Mesendoderm (in vitro differentiated cells): ENCODE results near the gene SLC12A1. TPM values are rescaled to one million over a fixed set of nuclear protein-coding genes. Genes with fewer than 3 reads are reported as not detected.

Experiments used
- DNase-seq: peaks from one replicate; pipeline ENCODE4 v3.0.0; 2013
- H2AK5ac ChIP-seq: 2 replicates; pipeline ENCODE4 v1.6.1; 2013; ENCODE audit warnings: low read length, inconsistent platforms
- H2BK120ac ChIP-seq: 2 replicates; pipeline ENCODE4 v1.6.1; 2013; ENCODE audit warnings: low read depth, mild to moderate bottlenecking, low read length, moderate library complexity, mixed read lengths
- H2BK15ac ChIP-seq: replicated peaks from 2 replicates; pipeline ENCODE4 v1.6.1; 2013; ENCODE audit warnings: low read depth, mild to moderate bottlenecking, moderate library complexity
- H2BK5ac ChIP-seq: 2 replicates; pipeline ENCODE4 v1.6.1; 2013; ENCODE audit warnings: low read length, inconsistent platforms
- H3K18ac ChIP-seq: 2 replicates; pipeline ENCODE4 v1.6.1; 2013; ENCODE audit warnings: mild to moderate bottlenecking, low read length, mixed read lengths
- H3K23ac ChIP-seq: one replicate; pipeline ENCODE4 v1.6.1; 2013; ENCODE audit warnings: low read length
- H3K27ac ChIP-seq: 2 replicates; pipeline ENCODE4 v1.5.1; 2013; ENCODE audit warnings: low read depth, mild to moderate bottlenecking, inconsistent platforms, low read length, moderate library complexity
- H3K27me3 ChIP-seq: 2 replicates; pipeline ENCODE4 v1.6.1; 2013; ENCODE audit warnings: low read length, control low read depth, mild to moderate bottlenecking, inconsistent platforms; ENCODE audit not compliant: insufficient read depth, poor library complexity
- H3K36me3 ChIP-seq: 2 replicates; pipeline ENCODE4 v1.6.1; 2013; ENCODE audit warnings: low read length, inconsistent platforms; ENCODE audit not compliant: control insufficient read depth, insufficient read depth
- H3K4ac ChIP-seq: one replicate; pipeline ENCODE4 v1.6.1; 2013; ENCODE audit warnings: low read depth, mild to moderate bottlenecking, low read length, moderate library complexity
- H3K4me1 ChIP-seq: 2 replicates; pipeline ENCODE4 v1.6.1; 2013; ENCODE audit warnings: low read depth, low read length, inconsistent platforms; ENCODE audit not compliant: control insufficient read depth
- H3K4me2 ChIP-seq: 2 replicates; pipeline ENCODE4 v1.6.1; 2013; ENCODE audit warnings: low read length
- H3K4me3 ChIP-seq: 2 replicates; pipeline ENCODE4 v1.5.1; 2013; ENCODE audit warnings: mild to moderate bottlenecking, low read length
- H3K56ac ChIP-seq: one replicate; pipeline ENCODE4 v1.6.1; 2013; ENCODE audit warnings: low read length
- H3K79me1 ChIP-seq: 2 replicates; pipeline ENCODE4 v1.6.1; 2013; ENCODE audit warnings: low read length, inconsistent platforms
- H3K79me2 ChIP-seq: 2 replicates; pipeline ENCODE4 v1.6.1; 2013; ENCODE audit warnings: mild to moderate bottlenecking, low read length; ENCODE audit not compliant: control insufficient read depth, insufficient read depth
- H3K9ac ChIP-seq: 2 replicates; pipeline ENCODE4 v1.6.1; 2013; ENCODE audit warnings: low read length, inconsistent platforms
- H4K5ac ChIP-seq: one replicate; pipeline ENCODE4 v1.6.1; 2013; ENCODE audit warnings: low read length
- H4K8ac ChIP-seq: one replicate; pipeline ENCODE4 v1.6.1; 2013; ENCODE audit warnings: low read depth, mild to moderate bottlenecking, control low read depth, low read length, moderate library complexity
- WGBS: extraction: QIAGEN DNeasy Blood & Tissue Kit; methylation state at CpG from one replicate; pipeline ENCODE4 v1.1.7; 2013; ENCODE audit warnings: low lambda C conversion rate, missing lambda C conversion rate; ENCODE audit not compliant: insufficient coverage; ENCODE audit errors: extremely low coverage; 5-methylcytosine and 5-hydroxymethylcytosine counted together
- polyA plus RNA-seq, 2 experiments: library from polyadenylated mRNA; stranded (reverse); fragments of 200-250 nt; gene quantifications; one replicate each; pipeline ENCODE4 v1.2.3, GENCODE V29; 2013

Gene SLC12A1
- polyA plus RNA-seq (2013, experiment 1 of 2), result 0.34 TPM
- polyA plus RNA-seq (2013, experiment 2 of 2), result 0.35 TPM

GRCh38 chr15:48205981-48206380 is at the start of gene SLC12A1:
SLC12A1 (plus strand) TSS chr15:48206302; CDS start chr15:48207720, 1,418 bp downstream.
- H3K79me2 ChIP-seq, result no peaks in the 10 kb centered on the region
- no peak within 1 kb of the TSS for H2BK15ac ChIP-seq
- H2BK120ac ChIP-seq, result no peak within 1 kb of the TSS
- H3K36me3 ChIP-seq, result no peaks in the 10 kb centered on the region
- H3K9ac ChIP-seq, result no peak within 1 kb of the TSS
- H2BK5ac ChIP-seq, result no peak within 1 kb of the TSS
- H3K4me2 ChIP-seq, result no peak within 1 kb of the TSS
- no peak within 1 kb of the TSS for H3K27ac ChIP-seq
- no peak within 1 kb of the TSS for H3K4me3 ChIP-seq
- no peaks in the 10 kb centered on the region for H3K79me1 ChIP-seq
- DNase-seq, result no peak
- H2AK5ac ChIP-seq, result no peak within 1 kb of the TSS
- no peak within 1 kb of the TSS for H4K5ac ChIP-seq
- no peak within 1 kb of the TSS for H3K4ac ChIP-seq
- no peak within 1 kb of the TSS for H3K23ac ChIP-seq
- no peak within 1 kb of the TSS for H3K56ac ChIP-seq
- no peaks in the 10 kb centered on the region for H3K27me3 ChIP-seq
- H4K8ac ChIP-seq, result no peak within 1 kb of the TSS
- H3K4me1 ChIP-seq, result no peaks in the 10 kb centered on the region
- no CpG with 5 or more reads among the region's 1 CpG for WGBS
- H3K18ac ChIP-seq, result no peak within 1 kb of the TSS

- Histone ChIP-seq H3K4ac (no peak overlapping the region), H3K36me3 (no peaks in the 10 kb centered on the region), H3K4me1 (no peaks in the 10 kb centered on the region), H2AK5ac (no peak overlapping the region), H2BK120ac (no peak overlapping the region), H4K5ac (no peak overlapping the region), H3K4me3 (no peak overlapping the region), H3K23ac (no peak overlapping the region), H3K4me2 (no peak overlapping the region), H4K8ac (no peak overlapping the region), H2BK5ac (no peak overlapping the region), H3K27ac (no peak overlapping the region), H3K79me2 (peaks cover 5% of the 10 kb centered on the region), H3K9ac (no peak overlapping the region), H3K79me1 (no peaks in the 10 kb centered on the region), H3K27me3 (no peaks in the 10 kb centered on the region), H3K18ac (no peak overlapping the region), H2BK15ac (no peak overlapping the region), H3K56ac (no peak overlapping the region)
- no peak for DNase-seq
- WGBS, result no CpG with 5 or more reads among the region's 3 CpGs
Observed at GRCh38 chr15:48168616-48169015, 37.5 kb upstream of the SLC12A1 start.

DNA sequence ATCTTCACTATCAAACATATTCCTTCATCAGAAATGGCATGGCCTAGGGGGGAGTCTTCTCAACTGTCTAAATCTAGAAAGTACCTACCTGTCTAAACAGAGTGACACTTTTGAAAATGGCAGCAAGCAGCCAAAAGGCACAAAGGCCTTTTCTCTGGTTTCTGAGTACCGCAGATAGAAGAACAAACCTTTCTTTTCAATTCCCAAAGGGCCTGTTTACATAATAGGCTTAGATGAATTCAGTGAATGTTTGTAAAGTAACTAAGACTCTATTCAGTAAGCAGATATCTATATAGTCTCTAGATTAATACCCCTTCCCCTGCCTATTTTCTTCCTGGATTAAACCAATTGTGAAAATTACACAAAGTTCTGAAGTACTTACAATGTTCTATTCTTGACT is 35.1 kb upstream of the SLC12A1 start:
- Histone ChIP-seq H4K5ac (no peak overlapping the region), H3K4me3 (no peak overlapping the region), H3K27ac (no peak overlapping the region), H3K79me1 (no peaks in the 10 kb centered on the region), H2BK15ac (no peak overlapping the region), H3K27me3 (no peaks in the 10 kb centered on the region), H3K56ac (no peak overlapping the region), H3K4me2 (no peak overlapping the region), H2AK5ac (no peak overlapping the region), H3K18ac (no peak overlapping the region), H3K36me3 (no peaks in the 10 kb centered on the region), H3K79me2 (peaks cover 11% of the 10 kb centered on the region), H3K23ac (no peak overlapping the region), H2BK120ac (no peak overlapping the region), H3K4me1 (no peaks in the 10 kb centered on the region), H3K4ac (no peak overlapping the region), H2BK5ac (no peak overlapping the region), H4K8ac (peak overlapping the region; percentile 13), H3K9ac (no peak overlapping the region)
- no CpG with 5 or more reads among the region's 1 CpG for WGBS
- no peak for DNase-seq

DNA sequence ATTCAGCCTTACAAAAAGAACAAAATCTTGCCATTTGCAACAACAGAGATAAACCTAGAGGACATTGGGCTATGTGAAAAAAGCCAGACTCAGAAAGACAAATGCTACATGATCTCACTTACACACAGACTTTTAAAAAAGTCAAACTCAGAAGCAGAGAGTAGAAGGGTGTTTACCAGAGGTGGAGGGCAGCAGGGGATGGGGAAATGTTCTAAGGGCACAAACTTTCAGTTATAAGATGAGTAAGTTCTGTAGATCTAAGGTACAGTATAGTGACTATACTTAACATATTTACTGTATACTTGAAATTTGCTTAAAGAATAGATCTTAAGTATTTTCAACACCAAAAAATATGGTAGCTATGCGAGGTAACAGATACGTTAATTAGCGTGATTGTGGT is 31.0 kb upstream of the SLC12A1 start:
- H3K36me3 ChIP-seq, result no peaks in the 10 kb centered on the region

GRCh38 chr15:48176112-48176511 is 30.0 kb upstream of the SLC12A1 start:
- no peak overlapping the region for H2BK15ac ChIP-seq
- no peak overlapping the region for H2AK5ac ChIP-seq
- no peak overlapping the region for H4K5ac ChIP-seq
- no peak overlapping the region for H3K23ac ChIP-seq
- H3K4me1 ChIP-seq, result no peaks in the 10 kb centered on the region
- no peak overlapping the region for H2BK5ac ChIP-seq
- no CpG with 5 or more reads among the region's 4 CpGs for WGBS
- H3K18ac ChIP-seq, result no peak overlapping the region
- no peak overlapping the region for H3K4me3 ChIP-seq
- H3K4me2 ChIP-seq, result no peak overlapping the region
- no peak for DNase-seq
- no peaks in the 10 kb centered on the region for H3K79me1 ChIP-seq
- H3K56ac ChIP-seq, result no peak overlapping the region
- no peaks in the 10 kb centered on the region for H3K36me3 ChIP-seq
- no peak overlapping the region for H3K9ac ChIP-seq
- H3K79me2 ChIP-seq, result peaks cover 16% of the 10 kb centered on the region
- H4K8ac ChIP-seq, result no peak overlapping the region
- H3K27me3 ChIP-seq, result no peaks in the 10 kb centered on the region
- H3K4ac ChIP-seq, result no peak overlapping the region
- no peak overlapping the region for H2BK120ac ChIP-seq
- no peak overlapping the region for H3K27ac ChIP-seq

More for the DNA sequence above, 31.0 kb upstream of the SLC12A1 start:
- Histone ChIP-seq H3K4me2 (no peak overlapping the region), H2AK5ac (no peak overlapping the region), H2BK5ac (no peak overlapping the region), H4K8ac (no peak overlapping the region), H3K27ac (no peak overlapping the region), H3K27me3 (no peaks in the 10 kb centered on the region), H3K4me1 (no peaks in the 10 kb centered on the region), H3K4me3 (no peak overlapping the region), H3K56ac (no peak overlapping the region), H4K5ac (no peak overlapping the region), H3K4ac (no peak overlapping the region), H3K79me2 (peaks cover 16% of the 10 kb centered on the region), H3K18ac (no peak overlapping the region), H3K9ac (no peak overlapping the region), H3K79me1 (no peaks in the 10 kb centered on the region), H2BK120ac (no peak overlapping the region), H3K23ac (no peak overlapping the region), H2BK15ac (no peak overlapping the region)
- no peak for DNase-seq
- no CpG with 5 or more reads among the region's 3 CpGs for whole genome bisulfite sequencing

DNA sequence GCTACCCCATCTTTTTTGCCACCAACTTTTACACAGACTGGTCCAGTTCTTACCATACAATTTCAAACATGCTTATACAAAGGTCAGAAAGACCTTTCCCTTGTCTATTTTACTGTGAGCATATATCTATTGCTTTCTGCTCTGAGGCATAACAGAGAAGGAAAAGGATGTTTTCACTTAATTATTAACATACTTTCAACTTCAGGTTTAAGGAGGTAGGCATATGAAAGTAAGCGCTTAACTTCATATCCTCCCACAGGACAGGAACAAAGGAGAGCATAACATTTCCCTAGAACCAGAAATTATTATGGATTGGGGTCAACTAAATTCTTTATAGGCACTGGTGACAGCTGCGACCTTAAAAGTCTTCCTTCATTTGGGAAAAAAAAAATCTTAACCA is 29.1 kb upstream of the SLC12A1 start:
- Histone ChIP-seq H3K4me1 (no peaks in the 10 kb centered on the region), H3K18ac (no peak overlapping the region), H3K79me1 (no peaks in the 10 kb centered on the region), H3K9ac (no peak overlapping the region), H2BK15ac (no peak overlapping the region), H2BK120ac (no peak overlapping the region), H3K56ac (no peak overlapping the region), H3K23ac (no peak overlapping the region), H3K79me2 (peaks cover 16% of the 10 kb centered on the region), H4K8ac (no peak overlapping the region), H2AK5ac (no peak overlapping the region), H2BK5ac (no peak overlapping the region), H3K4ac (no peak overlapping the region), H3K36me3 (no peaks in the 10 kb centered on the region), H3K4me2 (no peak overlapping the region), H3K27ac (no peak overlapping the region), H3K27me3 (no peaks in the 10 kb centered on the region), H4K5ac (no peak overlapping the region), H3K4me3 (no peak overlapping the region)
- no peak for DNase-seq
- WGBS, result no CpG with 5 or more reads among the region's 2 CpGs
